HG02981 (cell line): Measurements from ENCODE around the gene LHFPL2.

Experiments used
- ATAC-seq: cut with Tn5 transposase; IDR thresholded peaks from one replicate; pipeline ENCODE4 v1.9.1; 2021; ENCODE audit warnings: mild to moderate bottlenecking, moderate library complexity; ENCODE audit not compliant: unreplicated experiment

LHFPL2 gene

DNA sequence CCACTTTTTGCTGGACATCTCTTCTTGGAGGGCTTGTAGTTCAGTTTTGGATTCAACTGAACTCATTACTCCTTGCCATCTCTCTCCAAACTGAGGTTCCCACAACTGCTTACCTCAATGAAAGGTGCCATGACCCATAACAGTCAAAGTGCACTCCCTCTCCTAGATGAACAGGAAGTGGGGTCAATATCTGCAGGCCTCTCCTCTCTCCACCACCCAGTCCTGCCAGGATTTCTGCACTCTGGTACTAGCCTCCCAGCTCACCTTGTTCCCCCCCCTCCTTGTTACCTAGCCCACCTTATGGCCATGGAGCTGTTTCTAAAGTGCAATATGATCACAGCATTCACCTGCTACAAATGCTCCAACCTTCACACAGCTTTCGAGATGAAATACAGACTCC is 5.9 kb downstream of the LHFPL2 start:
- no peak for ATAC-seq

- ATAC-seq: peak; percentile 88
These were observed 7.7 kb downstream of the LHFPL2 start for GRCh38 chr5:78640662-78641474.

- no peak for ATAC-seq
These were observed 8.8 kb downstream of the LHFPL2 start for GRCh38 chr5:78639791-78640190.

DNA sequence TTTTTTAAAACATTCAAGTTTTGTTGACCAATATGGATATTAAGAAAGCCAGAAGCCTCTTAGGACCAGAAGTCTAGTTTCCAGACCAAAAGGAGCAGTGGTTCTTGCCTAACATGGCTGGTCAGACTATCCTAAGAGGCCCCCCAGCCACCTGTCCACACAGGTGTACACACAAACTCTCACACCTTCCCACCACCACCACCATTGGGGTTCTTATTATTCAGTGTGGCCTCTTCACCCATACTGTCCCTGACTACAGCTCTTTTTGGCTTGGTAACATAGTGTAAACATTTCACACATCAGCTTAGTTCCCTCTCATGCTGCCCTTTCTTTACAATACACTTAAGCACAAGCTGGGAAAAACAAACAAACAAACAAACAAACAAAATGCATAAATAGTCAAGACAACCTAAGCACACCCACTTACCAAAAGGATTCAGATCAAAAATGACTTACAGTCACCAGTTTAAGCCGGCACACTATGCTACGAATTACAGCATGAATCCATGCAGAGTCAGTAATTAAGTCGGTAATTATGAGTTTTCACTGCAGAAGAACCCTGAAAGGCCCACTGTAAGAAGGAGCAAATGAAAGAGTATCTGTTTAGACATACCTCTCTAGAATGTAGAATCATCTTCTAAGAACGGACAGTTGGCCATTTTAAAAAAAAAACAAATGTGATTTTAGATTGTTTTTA is 9.5 kb downstream of the LHFPL2 start:
- no peak for ATAC-seq

DNA sequence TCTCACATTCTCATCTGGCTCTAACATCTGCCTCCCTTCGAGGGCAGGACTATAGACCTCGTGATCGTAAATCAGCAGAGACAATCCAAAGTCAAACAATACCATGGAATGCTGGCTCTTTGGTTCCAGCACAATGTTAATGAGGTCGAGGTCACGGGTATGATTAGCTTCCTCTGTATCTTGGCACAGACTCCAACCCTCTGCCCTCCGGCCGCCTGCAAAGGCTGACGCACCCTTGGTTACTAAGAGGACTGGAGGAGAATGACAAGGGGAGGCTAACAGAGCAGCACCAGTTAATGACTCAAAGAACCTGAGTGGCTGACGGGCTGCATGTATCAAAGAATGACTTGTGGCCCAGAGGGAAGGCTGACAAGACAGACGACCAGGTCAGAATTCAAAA is 10.1 kb downstream of the LHFPL2 start:
- no peak for ATAC-seq

GRCh38 chr5:78637468-78637867 is 11.1 kb downstream of the LHFPL2 start:
- no peak for ATAC-seq

DNA sequence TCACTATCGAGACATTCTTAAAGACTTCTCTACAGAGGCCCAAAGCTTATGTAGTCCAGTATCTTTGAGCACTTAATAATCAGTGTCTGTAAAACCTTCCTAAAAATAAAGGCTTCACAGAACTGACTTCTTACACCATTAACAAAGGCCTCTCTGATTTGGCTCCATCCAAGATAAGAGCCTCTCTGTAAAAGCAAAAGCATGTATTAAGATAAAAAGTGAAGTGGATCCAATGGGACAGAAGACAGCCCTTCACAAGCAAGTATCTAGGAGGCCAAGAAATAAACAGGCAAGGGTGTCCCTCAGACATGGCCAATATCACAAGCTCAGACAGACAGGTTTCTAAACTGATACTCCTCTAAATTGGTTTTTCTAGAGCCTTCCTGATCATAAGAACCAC is 11.9 kb downstream of the LHFPL2 start:
- no peak for ATAC-seq

DNA sequence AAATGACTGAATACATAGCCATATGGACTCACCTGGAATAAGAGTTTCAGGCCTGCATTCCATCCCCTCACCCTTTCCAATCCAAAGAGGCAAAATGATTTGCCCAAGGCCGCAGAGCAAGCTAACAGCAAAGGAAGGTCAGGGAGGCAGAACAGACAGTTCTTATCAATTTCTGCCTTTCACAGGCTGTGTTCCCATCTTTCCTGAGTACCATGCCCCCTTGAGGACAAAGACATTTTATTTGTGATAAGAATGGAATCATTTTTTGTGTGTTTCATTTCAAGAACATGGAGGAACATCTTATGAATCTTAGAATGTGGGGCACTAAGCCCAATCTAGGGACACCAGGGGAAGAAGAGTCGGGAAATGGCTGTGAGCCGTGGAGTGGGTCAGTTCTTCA is 13.9 kb downstream of the LHFPL2 start:
- ATAC-seq: no peak

DNA sequence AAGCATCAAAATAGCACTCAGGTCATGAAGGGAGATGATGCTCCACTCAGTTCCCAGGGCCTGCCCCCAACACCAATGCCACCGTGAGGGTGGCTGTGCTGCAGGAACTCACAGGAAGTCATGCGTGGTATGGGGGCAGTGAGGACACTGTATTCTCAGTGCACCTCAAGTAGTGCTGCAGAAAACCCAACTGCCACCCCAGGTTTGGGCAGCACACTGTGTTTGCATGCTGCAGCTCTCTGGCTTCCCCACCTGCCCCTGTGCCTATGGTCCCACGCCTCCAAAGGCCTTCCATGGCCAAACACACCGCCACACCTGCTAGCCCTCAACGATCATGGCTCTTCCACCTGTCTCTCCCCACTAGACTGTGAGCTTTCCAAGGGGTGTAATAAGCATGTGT is 14.3 kb downstream of the LHFPL2 start:
- no peak for ATAC-seq

- no peak for ATAC-seq
These were observed 14.9 kb downstream of the LHFPL2 start for GRCh38 chr5:78633700-78634099.

- no peak for ATAC-seq
These were observed 16.1 kb downstream of the LHFPL2 start for GRCh38 chr5:78632467-78632866.

GRCh38 chr5:78631931-78632330 is 16.6 kb downstream of the LHFPL2 start:
- ATAC-seq: no peak

GRCh38 chr5:78630047-78630446 is 18.5 kb downstream of the LHFPL2 start:
- ATAC-seq: no peak

DNA sequence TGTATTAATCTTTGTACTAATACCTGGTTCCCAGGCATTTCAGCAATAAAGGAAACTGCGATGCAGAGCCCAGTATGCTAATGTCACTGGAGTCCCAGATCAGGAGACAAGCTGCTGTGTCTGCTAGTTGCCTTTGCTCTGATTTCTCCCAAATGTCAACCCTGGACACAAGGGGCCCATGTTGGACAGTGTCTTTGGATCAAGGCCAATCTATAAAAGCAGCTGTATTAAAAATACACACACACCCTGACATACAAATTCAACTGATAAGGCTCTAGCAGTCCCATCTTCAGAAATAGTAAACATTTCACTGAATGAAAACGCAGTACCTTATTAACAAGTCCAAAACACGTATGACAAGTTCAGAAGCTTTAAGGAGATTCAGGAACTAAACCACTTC is 18.9 kb downstream of the LHFPL2 start:
- ATAC-seq: no peak

DNA sequence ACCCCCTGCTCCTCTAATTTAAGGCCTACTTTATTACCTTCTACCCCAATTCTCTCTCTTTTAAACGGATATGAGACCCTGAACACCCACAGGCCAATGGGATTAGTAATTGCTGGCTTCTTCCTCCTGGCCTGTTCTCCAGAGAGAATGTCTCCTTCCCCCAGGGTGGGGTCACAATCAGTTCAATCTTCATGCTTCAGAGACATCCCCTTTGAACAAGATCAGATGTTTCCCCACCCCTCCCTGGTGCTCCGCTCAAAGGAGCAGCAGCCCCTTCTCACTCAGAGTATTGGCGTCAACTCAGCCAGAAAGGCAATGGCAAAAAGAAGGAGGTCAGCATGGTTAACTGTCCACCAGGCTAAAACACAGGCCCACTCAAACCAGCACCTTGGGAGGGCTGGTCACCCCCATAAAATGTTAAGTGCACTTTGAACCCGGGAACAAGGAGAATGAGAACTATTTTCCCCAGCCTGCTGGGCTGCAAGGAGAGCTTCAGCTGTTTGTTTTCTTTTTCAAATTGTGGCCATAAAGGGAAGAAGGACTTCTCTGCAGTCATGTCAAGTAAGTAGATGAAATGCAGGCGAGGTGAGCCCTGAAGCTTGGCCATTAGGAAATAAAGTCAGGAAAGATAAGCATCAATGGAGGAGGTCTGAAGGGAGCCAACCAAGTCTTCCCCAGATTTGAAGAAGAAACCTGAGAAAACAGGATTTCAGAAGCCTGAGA is 20.1 kb downstream of the LHFPL2 start:
- ATAC-seq: no peak

GRCh38 chr5:78627766-78628165 is 20.8 kb downstream of the LHFPL2 start:
- ATAC-seq: no peak

DNA sequence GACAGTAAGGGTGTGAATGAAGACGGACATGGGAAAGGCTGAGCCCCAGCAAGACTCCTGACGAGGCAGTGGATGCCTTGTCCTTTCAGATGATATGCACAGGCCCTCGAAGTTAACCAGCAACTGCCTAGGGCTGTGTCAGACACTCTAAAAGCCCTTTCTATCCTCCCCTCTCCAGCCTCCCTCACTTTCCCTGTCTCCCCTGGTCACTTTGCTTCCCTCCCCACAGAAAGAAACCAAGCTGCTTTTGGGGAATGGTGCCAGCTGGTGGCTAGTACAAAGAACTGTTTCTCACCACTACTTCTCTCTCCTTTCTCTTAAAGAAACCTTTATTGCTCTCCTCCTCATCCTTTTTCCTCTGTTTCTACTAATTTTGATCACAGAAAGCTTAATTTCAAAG is 21.4 kb downstream of the LHFPL2 start:
- no peak for ATAC-seq

GRCh38 chr5:78626009-78626571 is 22.5 kb downstream of the LHFPL2 start:
- no peak for ATAC-seq

DNA sequence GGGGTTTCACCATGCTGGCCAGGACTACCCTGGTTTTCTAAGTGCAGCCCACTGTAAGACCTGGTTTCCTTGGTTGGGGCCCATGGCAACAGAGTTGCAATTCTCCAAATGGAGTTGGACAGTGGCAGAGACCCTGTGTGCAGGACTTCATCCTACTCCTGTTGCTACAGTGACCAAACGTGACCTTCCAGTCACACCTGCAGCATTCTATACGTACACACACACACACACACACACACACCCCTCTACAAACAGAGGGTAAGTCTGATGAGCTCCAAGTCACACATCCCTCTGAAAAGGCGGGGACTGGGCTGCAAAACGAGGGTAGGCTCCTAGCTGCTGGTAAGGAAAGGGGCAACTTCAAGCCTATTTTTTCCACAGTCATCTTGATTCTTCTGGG is 23.6 kb downstream of the LHFPL2 start:
- no peak for ATAC-seq

GRCh38 chr5:78624011-78624541 is 24.5 kb downstream of the LHFPL2 start:
- no peak for ATAC-seq

DNA sequence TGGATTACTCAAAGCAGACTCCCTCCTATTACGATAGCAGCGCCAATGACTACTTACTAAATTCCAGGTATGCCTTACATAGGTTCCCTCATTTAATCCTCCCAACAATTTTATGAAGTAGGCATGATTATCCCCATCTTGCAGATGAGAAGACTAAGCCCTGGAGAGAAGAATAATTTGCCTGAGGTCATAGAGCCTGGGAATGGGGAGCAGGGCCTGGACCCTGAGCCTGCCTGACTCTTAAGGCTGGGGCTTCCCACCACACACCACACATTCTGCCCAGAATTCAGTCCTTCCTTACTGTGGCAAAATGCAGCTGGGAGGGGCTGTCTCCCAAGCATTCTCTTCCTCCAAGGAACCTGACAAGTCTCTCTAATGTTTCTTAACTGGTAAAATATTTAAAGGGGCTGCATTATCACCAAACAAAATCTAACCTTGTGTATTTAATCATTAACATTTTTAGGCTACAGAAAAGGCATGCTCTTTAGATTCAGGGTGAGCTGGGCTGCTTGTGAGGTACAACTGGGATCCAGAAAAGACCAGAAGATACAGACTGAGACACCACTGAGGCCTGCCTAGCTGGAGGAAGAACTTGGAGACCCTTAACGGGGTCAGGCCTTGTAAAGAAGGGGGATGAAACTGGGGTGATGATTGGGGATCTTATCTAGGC is 26.1 kb downstream of the LHFPL2 start:
- ATAC-seq: no peak
